WI38 (cell line): Measurements from ENCODE around the gene ESYT1.

Experiments
- H3K4me3 ChIP-seq: 2 replicates; pipeline ENCODE4 v1.5.1; 2011; ENCODE audit warnings: low read depth, mild to moderate bottlenecking, control low read depth, low read length
- TF ChIP-seq, protein P1 (sequence below): IDR thresholded peaks from 2 replicates; pipeline ENCODE4 v1.5.1; 2012; ENCODE audit warnings: low read depth, mild to moderate bottlenecking, control low read depth, low read length

Gene ESYT1

DNA sequence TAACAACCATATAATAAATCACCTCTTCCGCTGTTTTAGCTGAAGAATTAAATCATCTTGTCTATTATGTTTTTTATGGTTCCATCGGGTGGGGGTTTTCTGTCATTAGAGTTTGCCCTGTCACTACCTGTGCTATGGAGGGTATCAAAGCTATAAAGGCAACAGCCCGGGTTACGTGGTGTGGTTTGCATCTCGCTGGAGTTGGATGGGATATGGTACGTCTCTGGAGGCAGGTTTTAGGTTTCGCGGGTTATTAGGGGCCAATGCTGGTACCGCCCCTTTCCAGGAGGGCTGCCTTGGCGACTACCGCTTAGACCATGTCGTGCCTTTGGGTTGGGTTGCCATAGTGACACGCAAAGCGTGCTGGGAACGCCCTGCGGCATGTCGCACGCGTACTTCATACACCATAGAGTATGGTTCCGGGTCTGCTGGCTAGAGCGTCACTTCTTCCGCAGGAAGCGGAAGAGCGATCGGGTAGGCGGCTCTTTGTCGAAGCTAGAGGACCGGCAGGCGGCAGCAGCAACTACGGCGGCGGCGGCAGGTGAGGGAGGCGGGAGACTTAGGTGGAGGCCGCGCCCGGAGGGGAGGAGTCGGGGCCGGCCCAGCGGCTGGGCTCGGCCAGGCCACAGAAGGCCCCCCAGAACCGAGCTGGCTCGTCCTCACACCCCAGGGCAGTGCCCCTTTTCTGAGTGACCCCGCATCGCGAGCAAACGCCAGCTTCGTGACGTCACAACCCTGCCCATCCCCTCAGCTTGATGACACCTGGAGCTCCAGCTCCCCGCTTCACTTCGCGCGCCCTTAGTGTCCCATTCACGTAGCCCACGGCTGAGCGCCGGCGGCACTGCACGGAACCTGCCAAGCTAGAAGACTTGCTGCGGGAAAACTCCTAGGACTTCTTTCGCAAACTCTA lies 10.0 kb upstream of the ESYT1 start, which contains the start of gene ZC3H10:
TSS of gene ZC3H10 (plus strand) at position 489 of the 910 bp plus-strand sequence. CDS start 2,297 bp downstream, outside the sequence.
- peak within 1 kb of the TSS; percentile 72 for H3K4me3 ChIP-seq
- TF ChIP-seq, protein P1, sequence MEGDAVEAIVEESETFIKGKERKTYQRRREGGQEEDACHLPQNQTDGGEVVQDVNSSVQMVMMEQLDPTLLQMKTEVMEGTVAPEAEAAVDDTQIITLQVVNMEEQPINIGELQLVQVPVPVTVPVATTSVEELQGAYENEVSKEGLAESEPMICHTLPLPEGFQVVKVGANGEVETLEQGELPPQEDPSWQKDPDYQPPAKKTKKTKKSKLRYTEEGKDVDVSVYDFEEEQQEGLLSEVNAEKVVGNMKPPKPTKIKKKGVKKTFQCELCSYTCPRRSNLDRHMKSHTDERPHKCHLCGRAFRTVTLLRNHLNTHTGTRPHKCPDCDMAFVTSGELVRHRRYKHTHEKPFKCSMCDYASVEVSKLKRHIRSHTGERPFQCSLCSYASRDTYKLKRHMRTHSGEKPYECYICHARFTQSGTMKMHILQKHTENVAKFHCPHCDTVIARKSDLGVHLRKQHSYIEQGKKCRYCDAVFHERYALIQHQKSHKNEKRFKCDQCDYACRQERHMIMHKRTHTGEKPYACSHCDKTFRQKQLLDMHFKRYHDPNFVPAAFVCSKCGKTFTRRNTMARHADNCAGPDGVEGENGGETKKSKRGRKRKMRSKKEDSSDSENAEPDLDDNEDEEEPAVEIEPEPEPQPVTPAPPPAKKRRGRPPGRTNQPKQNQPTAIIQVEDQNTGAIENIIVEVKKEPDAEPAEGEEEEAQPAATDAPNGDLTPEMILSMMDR = peak; percentile 48

DNA sequence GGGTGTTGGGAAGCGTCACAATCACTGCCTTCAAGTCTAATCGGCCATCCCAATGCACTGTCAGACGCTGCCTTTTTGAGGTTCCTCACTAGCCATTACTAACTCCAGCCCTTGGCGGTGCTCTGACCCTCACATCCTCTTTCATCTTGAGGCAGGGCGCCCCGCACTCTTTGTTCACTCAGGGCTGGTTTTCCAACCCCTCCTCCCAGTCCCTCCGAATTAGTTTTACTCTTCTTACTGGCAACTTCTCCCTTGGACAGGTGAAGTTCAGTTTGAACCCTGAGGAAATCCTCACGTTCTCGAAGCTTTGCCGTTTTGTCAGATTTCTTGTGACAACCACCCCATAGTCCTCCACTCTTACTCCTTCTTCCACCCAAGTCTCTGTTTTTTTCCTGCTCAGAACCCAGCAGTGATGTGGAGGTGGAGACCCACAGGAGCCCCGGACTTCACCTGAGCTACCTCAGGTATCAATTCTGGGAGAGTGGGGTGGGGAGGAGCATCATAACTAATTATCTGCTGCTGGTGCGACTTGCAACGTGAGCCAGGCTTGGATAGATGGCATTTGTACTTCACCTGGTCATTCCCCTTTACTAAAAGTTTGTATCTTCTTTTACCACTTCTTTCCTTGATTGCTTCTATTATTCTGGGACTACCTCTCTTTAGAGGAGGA lies 9.2 kb upstream of the ESYT1 start:
- H3K4me3 ChIP-seq = peak overlapping the region; percentile 72
- TF ChIP-seq, protein P1 = no peak

DNA sequence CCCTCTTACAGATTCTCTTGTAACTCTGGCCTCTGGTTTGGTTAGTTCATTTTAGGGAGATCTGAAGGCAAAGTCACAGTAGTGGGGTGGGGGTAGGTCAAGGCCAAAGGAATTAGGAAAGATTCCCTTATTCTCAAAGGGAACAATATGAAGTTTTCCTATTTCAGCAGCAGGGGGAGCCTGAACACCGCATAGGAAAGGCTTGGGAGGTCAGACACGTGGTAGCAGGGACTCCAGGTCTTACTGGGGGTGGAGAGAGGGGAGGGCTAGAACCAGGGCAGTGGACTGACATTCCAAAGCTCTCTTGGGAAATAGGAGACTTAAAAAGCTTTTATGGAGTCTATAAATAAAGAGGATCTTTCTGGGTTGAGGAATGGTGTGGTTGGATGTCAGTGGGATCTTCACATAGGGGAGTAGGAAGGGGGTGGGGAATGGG lies 8.7 kb upstream of the ESYT1 start:
- no peak overlapping the region; the same call in 1 of the 2 replicates for H3K4me3 ChIP-seq
- TF ChIP-seq, protein P1 = peak; percentile 64

DNA sequence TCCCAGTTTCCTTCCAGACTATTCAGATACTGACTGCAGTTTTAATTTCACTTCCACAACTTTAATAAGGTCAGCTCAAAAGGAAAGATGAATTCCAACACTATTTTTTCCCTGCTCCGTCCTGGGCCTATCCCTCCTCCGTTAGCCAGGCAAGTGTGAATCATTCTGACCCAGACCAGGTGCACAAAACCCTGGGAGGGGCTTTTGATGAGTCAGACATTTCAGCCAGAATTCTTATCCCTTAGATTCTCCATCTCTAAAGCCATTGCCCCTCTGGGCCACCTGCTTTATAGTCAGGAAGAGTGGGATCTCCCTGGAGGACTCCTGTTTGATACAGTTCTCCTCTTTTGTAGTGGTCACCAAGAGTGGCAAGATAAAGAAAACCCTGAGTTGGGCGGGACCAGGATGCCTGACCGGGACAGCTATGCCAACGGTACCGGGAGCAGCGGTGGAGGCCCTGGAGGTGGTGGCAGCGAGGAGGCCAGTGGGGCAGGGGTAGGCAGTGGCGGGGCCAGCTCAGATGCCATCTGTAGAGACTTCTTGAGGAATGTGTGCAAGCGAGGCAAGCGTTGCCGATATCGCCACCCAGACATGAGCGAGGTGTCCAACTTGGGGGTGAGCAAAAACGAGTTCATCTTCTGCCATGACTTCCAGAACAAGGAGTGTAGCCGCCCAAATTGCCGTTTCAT lies 7.8 kb upstream of the ESYT1 start:
- no peak overlapping the region for H3K4me3 ChIP-seq
- TF ChIP-seq, protein P1 = no peak

DNA sequence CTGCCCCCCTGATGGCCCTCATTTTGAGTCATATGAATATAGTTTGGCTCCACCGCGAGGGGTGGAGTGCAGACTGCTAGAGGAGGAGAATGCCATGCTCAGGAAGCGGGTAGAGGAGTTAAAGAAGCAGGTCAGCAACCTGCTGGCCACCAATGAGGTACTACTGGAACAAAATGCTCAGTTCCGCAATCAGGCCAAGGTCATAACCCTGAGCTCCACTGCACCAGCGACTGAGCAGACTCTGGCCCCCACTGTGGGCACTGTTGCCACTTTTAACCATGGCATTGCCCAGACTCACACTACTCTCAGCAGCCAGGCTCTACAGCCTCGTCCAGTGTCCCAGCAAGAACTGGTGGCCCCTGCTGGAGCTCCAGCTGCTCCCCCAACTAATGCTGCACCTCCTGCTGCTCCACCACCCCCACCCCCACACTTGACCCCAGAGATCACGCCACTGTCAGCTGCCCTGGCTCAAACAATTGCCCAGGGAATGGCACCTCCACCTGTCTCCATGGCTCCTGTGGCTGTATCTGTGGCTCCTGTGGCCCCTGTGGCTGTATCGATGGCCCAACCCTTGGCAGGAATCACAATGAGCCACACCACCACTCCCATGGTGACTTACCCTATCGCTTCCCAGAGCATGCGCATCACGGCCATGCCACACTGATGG lies 6.7 kb upstream of the ESYT1 start:
- no peak overlapping the region for H3K4me3 ChIP-seq
- TF ChIP-seq, protein P1 = no peak

DNA sequence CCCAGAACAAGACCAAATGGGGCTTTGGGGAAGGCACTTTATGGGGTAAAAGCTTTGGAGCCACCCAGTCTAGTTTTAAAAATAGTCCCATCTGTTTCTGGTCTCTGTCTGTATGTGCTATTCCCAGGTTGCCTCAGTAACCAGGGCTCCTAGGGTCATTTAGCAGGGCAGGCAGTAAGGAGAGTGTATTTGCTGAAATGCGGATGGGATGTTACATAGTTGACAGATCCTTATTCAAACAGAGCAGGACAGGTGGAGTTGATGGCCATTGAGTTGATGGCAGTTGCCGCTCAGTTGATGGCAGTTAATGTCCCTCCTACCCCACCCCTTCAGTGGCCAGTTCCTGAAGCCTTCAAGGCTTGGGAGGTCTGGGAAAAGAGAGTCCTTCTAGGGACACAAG lies 5.4 kb upstream of the ESYT1 start:
- TF ChIP-seq, protein P1 = no peak
- H3K4me3 ChIP-seq = no peak overlapping the region
